B cell (primary cell): ENCODE results near the gene EMILIN3. TPM values are rescaled to one million over a fixed set of nuclear protein-coding genes. Genes with fewer than 3 reads are reported as not detected.

Experiments
- ATAC-seq: fragments of 200-7000 bp; cut with Tn5 transposase; one replicate; pipeline ENCODE4 v1.10.0; 2021; ENCODE audit warnings: low read depth, mild to moderate bottlenecking, moderate number of reproducible peaks, moderate library complexity
- CTCF ChIA-PET: fragments of 350-600 bp; sonication (Branson Sonifier 250); formaldehyde crosslinking; loops from one replicate; lab custom pipeline; 2021; ENCODE audit warnings: antibody characterized with exemption, inconsistent platforms; lab: Charles Lee
- POLR2A ChIA-PET: fragments of 350-600 bp; sonication (Branson Sonifier 250); formaldehyde crosslinking; loops from one replicate; lab custom pipeline; 2021; ENCODE audit warnings: antibody characterized with exemption; lab: Charles Lee
- DNase-seq: peaks from one replicate; pipeline ENCODE4 v3.0.0; 2013
- H2AFZ ChIP-seq: 2 replicates; pipeline ENCODE4 v1.6.1; 2012; ENCODE audit warnings: mild to moderate bottlenecking, low read depth, low read length; ENCODE audit not compliant: insufficient read depth, poor library complexity, severe bottlenecking
- H3K27ac ChIP-seq, 2 donors: 1 replicate in 1 of 2; 2 replicates in 1 of 2; pipeline ENCODE4 v1.5.1; 2012 to 2013; ENCODE audit warnings: low read length in 2 of 2, mild to moderate bottlenecking in 2 of 2, moderate library complexity in 1 of 2
- H3K27me3 ChIP-seq, 4 experiments: fragments of 200-600 bp in 1 of 4; sonication (generic) in 1 of 4; replicated peaks in 1 of 4; 1 replicate in 2 of 4; 2 replicates in 2 of 4; pipeline versions ENCODE4 v1.6.1 to v1.7.0; 2013 to 2016; ENCODE audit warnings: low read length in 3 of 4, mild to moderate bottlenecking in 2 of 4, mixed read lengths in 1 of 4, moderate library complexity in 1 of 4; ENCODE audit not compliant: insufficient read depth in 4 of 4, control insufficient read depth in 3 of 4; ENCODE audit errors: control extremely low read depth in 1 of 4
- H3K36me3 ChIP-seq, 2 experiments: replicated peaks in 1 of 2; 1 replicate in 1 of 2; 2 replicates in 1 of 2; pipeline versions ENCODE4 v1.6.1 to v1.7.1; 2013; ENCODE audit warnings: low read length in 1 of 2; ENCODE audit not compliant: insufficient read depth in 2 of 2, control insufficient read depth in 1 of 2; ENCODE audit errors: control extremely low read depth in 1 of 2, extremely low read depth in 1 of 2
- H3K4me1 ChIP-seq, 2 donors: fragments of 200-600 bp in 1 of 2; sonication (generic) in 1 of 2; 1 replicate in 1 of 2; 2 replicates in 1 of 2; pipeline versions ENCODE4 v1.5.1 to v1.6.1; 2013 to 2017; ENCODE audit warnings: low read length in 2 of 2; ENCODE audit not compliant: control insufficient read depth in 2 of 2, insufficient read depth in 2 of 2
- H3K4me2 ChIP-seq: replicated peaks from 2 replicates; pipeline ENCODE3; 2012; ENCODE audit warnings: mild to moderate bottlenecking, low read depth, low read length; ENCODE audit not compliant: poor library complexity, severe bottlenecking
- H3K4me3 ChIP-seq, 5 experiments: fragments of 200-600 bp in 1 of 5; sonication (generic) in 1 of 5; 1 replicate in 3 of 5; 2 replicates in 2 of 5; pipeline versions ENCODE4 v1.5.1 to v1.7.0; 2011 to 2016; ENCODE audit warnings: low read length in 4 of 5, mild to moderate bottlenecking in 4 of 5, low read depth in 2 of 5, control low read depth in 1 of 5, moderate library complexity in 1 of 5; ENCODE audit not compliant: insufficient read depth in 1 of 5; ENCODE audit errors: control extremely low read depth in 1 of 5, extremely low read depth in 1 of 5
- H3K79me2 ChIP-seq: fragments of 200-600 bp; sonication (generic); one replicate; pipeline ENCODE4 v1.6.0; 2016; ENCODE audit warnings: low read length; ENCODE audit not compliant: control insufficient read depth, insufficient read depth
- H3K9ac ChIP-seq: fragments of 200-600 bp; sonication (generic); 2 replicates; pipeline ENCODE4 v1.6.1; 2017; ENCODE audit warnings: mild to moderate bottlenecking, low read length, moderate library complexity
- H3K9me3 ChIP-seq, 3 donors: one replicate each; pipeline versions ENCODE4 v1.6.1 to v1.7.1; 2013; ENCODE audit warnings: low read length in 2 of 3; ENCODE audit not compliant: control insufficient read depth in 2 of 3, insufficient read depth in 1 of 3; ENCODE audit errors: control extremely low read depth in 1 of 3
- H4K20me1 ChIP-seq: 2 replicates; pipeline ENCODE4 v1.6.0; 2012; ENCODE audit warnings: mild to moderate bottlenecking, low read length; ENCODE audit not compliant: insufficient read depth, control insufficient read depth, poor library complexity, severe bottlenecking
- H3K27ac Mint-ChIP-seq: one replicate; pipeline ENCODE4 v1.8.0; 2021; ENCODE audit warnings: mixed read lengths
- H3K27me3 Mint-ChIP-seq: one replicate; pipeline ENCODE4 v1.8.0; 2021; ENCODE audit warnings: mixed read lengths
- H3K4me1 Mint-ChIP-seq: one replicate; pipeline ENCODE4 v1.8.0; 2021; ENCODE audit warnings: mixed read lengths
- H3K4me3 Mint-ChIP-seq: one replicate; pipeline ENCODE4 v1.8.0; 2021; ENCODE audit warnings: mixed read lengths
- H3K9me3 Mint-ChIP-seq: one replicate; pipeline ENCODE4 v1.8.0; 2022; ENCODE audit warnings: mixed read lengths; ENCODE audit not compliant: insufficient read depth
- EZH2 ChIP-seq: IDR thresholded peaks from 2 replicates; pipeline ENCODE4 v1.6.1; 2012; ENCODE audit warnings: borderline replicate concordance, low read depth, mild to moderate bottlenecking, moderate library complexity, low read length; ENCODE audit not compliant: insufficient read depth, poor library complexity, severe bottlenecking
- WGBS: methylation state at CpG from one replicate; pipeline ENCODE4 v1.1.5; 2013; ENCODE audit warnings: missing lambda C conversion rate; ENCODE audit not compliant: insufficient coverage; 5-methylcytosine and 5-hydroxymethylcytosine counted together
- intact Hi-C: fragments of 100-400 bp; cut with micrococcal nuclease; formaldehyde crosslinking; loops from one replicate; pipeline ENCODE4 v1.10.0; 2022
- polyA plus RNA-seq: library from polyadenylated mRNA; depleted of rRNA; stranded (reverse); fragments of >200 nt; gene quantifications from 2 replicates; pipeline ENCODE4 v1.2.3, GENCODE V29; 2012
- total RNA-seq, 2 donors: library from RNA; stranded (reverse); fragments of 120-200 nt in 1 of 2; gene quantifications; 1 replicate in 1 of 2; 2 replicates in 1 of 2; pipeline versions ENCODE4 v1.2.3 to v1.2.4, GENCODE V29; 2013 to 2022
- TF ChIP-seq, protein P1 (sequence below): fragments of 200-600 bp; IDR thresholded peaks from one replicate; pipeline ENCODE4 v1.8.0; 2022; ENCODE audit warnings: antibody characterized with exemption, mild to moderate bottlenecking

Gene EMILIN3
- total and polyA plus RNA-seq, 2 donors (not counting 1 experiment from before 2014, with no cell fraction given): not detected

DNA sequence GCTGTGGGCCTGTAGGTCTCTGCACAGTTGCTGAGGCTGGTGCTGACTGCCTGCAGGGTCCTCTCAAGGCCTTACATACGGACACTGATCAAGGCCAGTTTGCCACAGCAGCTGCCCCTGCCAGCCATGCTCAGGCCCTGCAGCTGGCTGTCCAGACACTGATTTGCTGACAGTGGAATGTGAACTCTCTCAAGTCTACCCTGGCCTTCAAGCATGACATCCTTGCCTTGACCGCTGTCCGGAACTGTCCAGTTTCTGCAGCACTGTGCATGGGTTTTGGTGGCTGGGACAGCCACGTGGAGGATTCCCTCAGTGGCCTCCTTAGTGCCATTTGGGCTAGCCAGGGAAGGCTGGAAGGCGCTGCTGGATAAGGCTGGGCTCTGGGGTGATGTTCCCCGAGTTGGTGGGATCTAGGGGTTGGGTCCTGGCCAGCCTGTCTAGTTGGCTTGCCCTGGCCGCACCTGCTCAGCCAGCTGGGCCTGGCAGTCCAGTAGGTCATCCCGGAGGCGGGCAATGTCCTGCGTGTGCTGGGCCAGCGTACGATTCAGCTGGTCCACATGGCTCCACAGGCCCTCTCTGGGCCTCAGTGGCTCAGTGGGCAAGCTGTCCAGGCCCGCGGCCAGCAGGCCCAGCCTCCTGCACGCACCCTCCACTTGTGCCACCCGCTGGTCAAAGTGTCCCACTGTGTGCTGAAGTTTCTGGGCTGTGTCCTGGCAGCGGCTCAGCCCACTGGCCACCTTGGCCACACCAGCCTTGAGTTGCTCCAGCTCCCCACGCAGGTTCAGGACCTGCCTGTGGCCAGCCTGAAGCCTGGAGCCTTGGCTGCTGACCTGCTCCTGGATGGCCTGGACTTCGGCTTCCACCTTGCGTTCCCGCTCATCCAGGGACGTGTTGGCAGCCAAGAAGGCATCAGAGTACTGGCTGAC lies 5.5 kb downstream of the EMILIN3 start:
- Histone ChIP-seq H2AFZ (no peak overlapping the region), H3K27me3 (peaks cover 0 to 9% (median 2%) of the 10 kb centered on the region in 4 experiments), H3K4me2 (no peak overlapping the region), H3K9me3 (no peaks in the 10 kb centered on the region), H3K79me2 (no peaks in the 10 kb centered on the region), H3K27ac (no peak overlapping the region), H4K20me1 (no peaks in the 10 kb centered on the region), H3K4me3 (no peak overlapping the region), H3K9ac (no peak overlapping the region), H3K4me1 (no peaks in the 10 kb centered on the region), H3K36me3 (no peaks in the 10 kb centered on the region)
- H3K27me3 Mint-ChIP-seq: peaks cover 12% of the 10 kb centered on the region
- no peak overlapping the region for H3K27ac Mint-ChIP-seq
- intact Hi-C loops: no loop called here
- ATAC-seq (no peak), DNase-seq (no peak)
- H3K4me1 Mint-ChIP-seq: no peaks in the 10 kb centered on the region
- TF ChIP-seq EZH2: no peak
- TF ChIP-seq, protein P1, sequence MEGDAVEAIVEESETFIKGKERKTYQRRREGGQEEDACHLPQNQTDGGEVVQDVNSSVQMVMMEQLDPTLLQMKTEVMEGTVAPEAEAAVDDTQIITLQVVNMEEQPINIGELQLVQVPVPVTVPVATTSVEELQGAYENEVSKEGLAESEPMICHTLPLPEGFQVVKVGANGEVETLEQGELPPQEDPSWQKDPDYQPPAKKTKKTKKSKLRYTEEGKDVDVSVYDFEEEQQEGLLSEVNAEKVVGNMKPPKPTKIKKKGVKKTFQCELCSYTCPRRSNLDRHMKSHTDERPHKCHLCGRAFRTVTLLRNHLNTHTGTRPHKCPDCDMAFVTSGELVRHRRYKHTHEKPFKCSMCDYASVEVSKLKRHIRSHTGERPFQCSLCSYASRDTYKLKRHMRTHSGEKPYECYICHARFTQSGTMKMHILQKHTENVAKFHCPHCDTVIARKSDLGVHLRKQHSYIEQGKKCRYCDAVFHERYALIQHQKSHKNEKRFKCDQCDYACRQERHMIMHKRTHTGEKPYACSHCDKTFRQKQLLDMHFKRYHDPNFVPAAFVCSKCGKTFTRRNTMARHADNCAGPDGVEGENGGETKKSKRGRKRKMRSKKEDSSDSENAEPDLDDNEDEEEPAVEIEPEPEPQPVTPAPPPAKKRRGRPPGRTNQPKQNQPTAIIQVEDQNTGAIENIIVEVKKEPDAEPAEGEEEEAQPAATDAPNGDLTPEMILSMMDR: no peak
- no peaks in the 10 kb centered on the region for H3K9me3 Mint-ChIP-seq
- ChIA-PET POLR2A (no interaction called here), CTCF (no interaction called here)
- no peak overlapping the region for H3K4me3 Mint-ChIP-seq
- WGBS: 90% methylated on average over 22 of the region's 22 CpGs

DNA sequence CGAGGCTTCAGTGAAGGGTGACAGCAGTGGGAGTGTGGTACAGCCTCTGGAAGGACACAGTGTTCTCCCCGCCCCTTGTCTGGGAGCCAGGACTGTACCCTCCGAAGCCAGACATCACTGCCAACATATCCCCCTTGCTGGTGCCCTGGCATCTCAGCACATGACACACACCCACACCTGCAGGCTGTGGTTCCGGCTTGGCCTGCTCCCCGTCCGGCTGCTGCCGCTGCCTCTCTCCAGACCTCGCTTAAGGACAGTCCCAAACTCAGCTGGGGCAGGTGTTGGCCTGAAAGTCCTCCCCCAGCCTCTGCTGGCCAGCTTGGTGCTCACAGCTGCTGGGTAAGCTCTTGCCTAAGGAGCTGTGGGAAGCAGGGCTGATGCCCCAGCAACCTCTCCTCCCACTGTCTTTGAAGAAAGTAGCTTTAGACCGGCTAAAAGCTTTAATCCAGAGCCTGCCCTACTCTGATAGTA lies 7.0 kb downstream of the EMILIN3 start:
- no peaks in the 10 kb centered on the region for H4K20me1 ChIP-seq
- H3K9ac ChIP-seq: no peak overlapping the region
- H3K36me3 ChIP-seq: no peaks in the 10 kb centered on the region
- Mint-ChIP-seq H3K27ac (no peak overlapping the region), H3K9me3 (no peaks in the 10 kb centered on the region), H3K27me3 (peaks cover under 1% of the 10 kb centered on the region), H3K4me1 (no peaks in the 10 kb centered on the region), H3K4me3 (no peak overlapping the region)
- no peaks in the 10 kb centered on the region for H3K79me2 ChIP-seq
- intact Hi-C loops: no loop called here
- ATAC-seq (no peak), DNase-seq (no peak)
- H3K4me3 ChIP-seq: no peak overlapping the region
- no peaks in the 10 kb centered on the region for H3K4me1 ChIP-seq
- TF ChIP-seq, protein P1: no peak
- no peak for TF ChIP-seq EZH2
- 96% methylated on average over 9 of the region's 9 CpGs for WGBS
- H3K27me3 ChIP-seq: peaks cover 0 to 2% (median 0%) of the 10 kb centered on the region in 4 experiments
- CTCF ChIA-PET: interaction anchor here (0.7 to 1.2 kb wide), 2 partner anchors 20 to 378 kb away, joined by 3 to 4 read pairs; no protein-coding TSS in a partner anchor
- POLR2A ChIA-PET: no interaction called here
- H3K27ac ChIP-seq: no peak overlapping the region
- no peak overlapping the region for H3K4me2 ChIP-seq
- H3K9me3 ChIP-seq: no peaks in the 10 kb centered on the region
- no peak overlapping the region for H2AFZ ChIP-seq
